ENCODE measurements around the gene RAB3C.

DNA sequence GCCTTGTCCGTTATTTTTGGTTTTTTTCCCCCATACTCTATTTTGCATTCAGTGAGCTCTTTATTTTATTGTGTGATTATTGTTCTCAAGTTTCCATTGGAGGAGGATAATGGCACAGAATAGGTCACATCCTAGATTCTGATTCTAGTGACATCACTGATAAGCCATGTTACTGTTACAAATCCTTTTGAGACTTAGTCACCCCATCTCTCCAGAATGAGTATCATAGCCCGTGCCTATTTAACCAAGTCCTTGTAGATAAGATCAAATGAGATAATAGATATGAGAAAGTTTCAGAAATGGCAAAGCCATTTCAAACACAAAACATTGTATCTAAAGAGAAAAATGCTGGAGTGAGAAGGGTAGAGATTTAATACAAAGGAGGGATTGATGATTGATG, 242.6 kb downstream of the RAB3C start:
- TF ChIP-seq POLR2AphosphoS5 (IDR thresholded peaks at IDR 0.05; ENCODE audit: low read depth, low read length) (no peak), POLR2A (IDR thresholded peaks at IDR 0.05; ENCODE audit: low read depth, low read length) (no peak)
